ENCODE data around the gene TMPRSS2.

TMPRSS2 gene

GRCh38 chr21:41481191-41481590 lies 26.8 kb downstream of the TMPRSS2 start:
- DNase-seq (ENCODE audit: low read depth in 2 of 2), result no peak

GRCh38 chr21:41480086-41480690 lies 27.8 kb downstream of the TMPRSS2 start:
- DNase-seq (ENCODE audit: low read depth in 2 of 2), result no peak

DNA sequence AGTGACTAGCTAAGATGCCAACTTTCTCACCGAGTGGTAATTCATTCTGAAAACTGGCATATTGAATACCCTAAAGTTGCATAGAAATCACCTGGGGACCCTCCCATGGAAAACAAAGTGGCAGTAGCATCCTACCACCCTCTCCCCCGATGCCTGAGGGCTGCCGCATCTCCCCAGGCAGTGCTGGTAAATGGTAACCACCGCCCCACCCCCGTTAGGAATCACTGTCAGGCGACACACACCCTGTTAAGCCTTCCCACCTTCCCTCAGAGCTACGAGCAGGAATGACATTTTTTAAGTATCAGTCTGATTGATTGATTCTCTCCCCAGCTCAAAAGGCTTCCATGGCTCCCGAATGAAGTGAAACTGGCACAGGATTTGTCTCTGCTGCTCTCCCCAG lies 28.3 kb downstream of the TMPRSS2 start:
- no peak for DNase-seq (ENCODE audit: low read depth in 2 of 2)

DNA sequence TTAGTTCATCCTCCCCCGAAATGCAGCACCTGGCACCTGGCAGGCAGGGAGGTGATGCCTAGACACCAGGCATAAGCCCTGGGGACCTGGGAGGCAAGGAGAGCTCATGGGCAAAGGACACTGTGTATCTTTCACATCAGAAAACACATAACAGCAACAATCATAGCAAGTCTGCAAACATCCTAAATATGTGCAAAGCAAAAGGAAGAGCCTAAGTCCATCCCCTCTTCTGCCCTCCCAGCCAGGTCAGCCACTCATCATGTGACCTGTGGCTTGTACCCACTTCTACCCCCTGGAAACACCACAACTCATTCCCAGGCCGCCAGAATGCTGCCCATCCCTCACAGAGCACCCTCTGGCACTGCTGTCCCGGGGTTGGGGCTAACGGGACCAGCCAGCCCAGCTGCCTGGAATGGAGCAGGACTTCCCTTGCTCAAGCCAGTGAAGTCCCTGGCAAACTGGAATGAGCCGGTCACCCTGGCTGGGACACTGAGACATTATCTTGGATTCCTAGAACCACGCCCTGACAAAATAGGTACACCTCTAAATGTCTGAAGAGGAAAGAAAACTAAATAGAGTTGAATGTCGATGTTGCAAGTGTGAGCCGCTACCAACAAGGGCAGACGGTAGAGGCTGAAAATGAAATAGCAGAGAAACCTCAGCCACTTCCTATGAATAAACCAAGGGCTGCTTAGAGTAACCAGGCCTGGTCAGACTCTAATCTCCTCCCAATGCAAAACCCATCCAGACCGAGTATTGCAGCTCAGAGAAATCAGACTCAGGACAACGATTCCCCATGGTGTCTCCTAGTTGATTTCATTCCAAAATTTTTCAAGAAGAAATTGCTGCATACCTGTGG lies 29.4 kb downstream of the TMPRSS2 start:
- no peak for DNase-seq (ENCODE audit: low read depth in 2 of 2)

- DNase-seq (ENCODE audit: low read depth in 2 of 2), result no peak
Observed at GRCh38 chr21:41477641-41478318, 30.2 kb downstream of the TMPRSS2 start.

GRCh38 chr21:41475714-41476420 lies 32.1 kb downstream of the TMPRSS2 start:
- DNase-seq (ENCODE audit: low read depth in 2 of 2), result no peak

DNA sequence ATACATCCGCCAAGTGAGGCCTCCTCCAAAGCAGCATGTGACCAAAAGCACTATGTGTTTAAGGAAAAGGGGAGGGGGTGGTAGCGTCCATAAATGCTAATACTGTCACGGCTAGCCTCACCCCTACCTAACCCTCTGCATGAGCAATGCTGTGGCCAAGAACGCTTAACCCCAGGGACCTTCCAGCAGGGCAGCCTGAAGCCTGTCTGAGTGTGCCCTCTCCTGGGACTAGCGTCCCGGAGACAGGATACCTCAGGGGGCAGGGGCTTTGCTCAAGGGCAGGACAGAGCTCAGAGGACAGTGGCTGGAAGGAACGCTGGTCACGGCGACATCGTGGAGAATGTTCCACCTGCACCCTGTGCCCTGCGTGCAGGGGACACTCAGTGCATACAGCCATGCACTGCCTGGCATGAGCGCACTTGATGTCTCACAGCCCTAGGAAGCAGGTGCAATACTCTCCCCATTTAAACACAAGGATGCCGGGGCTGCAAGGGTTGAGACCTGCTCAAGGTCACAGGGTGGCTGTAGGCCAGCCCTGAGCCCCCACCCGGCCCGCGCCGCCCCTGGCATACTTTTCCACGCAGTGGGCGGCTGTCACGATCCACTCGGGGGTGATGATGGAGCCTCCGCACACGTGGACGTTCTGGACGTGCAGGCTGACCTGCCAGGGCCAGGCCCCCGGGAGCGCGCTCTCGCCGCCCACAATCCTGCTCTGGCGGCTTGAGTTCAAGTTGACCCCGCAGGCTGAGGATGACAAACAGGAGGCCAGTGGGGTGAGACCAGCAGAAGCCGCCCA lies 35.0 kb downstream of the TMPRSS2 start:
- no peak for DNase-seq (ENCODE audit: low read depth in 2 of 2)

- no peak for DNase-seq (ENCODE audit: low read depth in 2 of 2)
Observed at GRCh38 chr21:41470054-41470453, 37.9 kb downstream of the TMPRSS2 start.

- no peak for DNase-seq (ENCODE audit: low read depth in 2 of 2)
Observed at GRCh38 chr21:41466024-41466820, 41.7 kb downstream of the TMPRSS2 start.

- DNase-seq (ENCODE audit: low read depth in 2 of 2), result no peak
Observed at GRCh38 chr21:41465176-41465781, 42.7 kb downstream of the TMPRSS2 start.

- peak; percentile 14 to 37 for DNase-seq (ENCODE audit: low read depth in 2 of 2)
Observed at GRCh38 chr21:41460578-41461527, 47.1 kb downstream of the TMPRSS2 start.

DNA sequence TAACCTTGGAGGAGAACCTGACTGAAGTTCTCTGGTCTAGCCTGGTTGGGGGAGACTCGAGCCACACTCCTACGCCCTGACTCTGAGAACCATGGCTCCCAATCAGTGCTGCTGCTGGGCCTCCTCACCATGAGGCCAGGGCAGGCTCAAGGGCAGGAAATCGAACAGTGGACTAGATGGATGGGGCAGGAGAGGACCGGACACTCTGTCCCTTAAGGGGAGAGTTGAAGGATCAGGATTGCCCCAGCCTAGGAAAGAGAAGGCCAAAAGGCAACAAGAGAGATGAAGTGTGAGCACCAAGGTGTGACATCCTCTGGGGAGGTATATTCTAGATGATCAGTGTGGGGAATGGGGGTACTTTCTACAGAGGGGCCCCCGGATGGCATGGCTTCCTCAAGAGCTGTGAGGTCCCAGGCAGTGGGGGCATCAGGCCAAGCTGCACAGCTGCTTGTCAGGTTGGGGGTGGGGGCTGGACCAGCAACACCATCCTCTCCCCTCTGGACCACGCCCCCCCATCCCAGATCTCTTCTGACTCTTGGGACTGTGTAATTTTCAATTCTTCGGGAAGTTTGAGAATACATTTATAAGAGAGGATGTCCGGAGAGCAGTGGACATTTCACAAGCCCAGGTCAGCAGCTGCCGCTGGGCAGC lies 47.9 kb downstream of the TMPRSS2 start:
- no peak for DNase-seq (ENCODE audit: low read depth in 2 of 2)

- DNase-seq (ENCODE audit: low read depth in 2 of 2), result no peak
Observed at GRCh38 chr21:41458559-41458958, 49.4 kb downstream of the TMPRSS2 start.

- no peak for DNase-seq (ENCODE audit: low read depth in 2 of 2)
Observed at GRCh38 chr21:41458121-41458520, 49.8 kb downstream of the TMPRSS2 start.

GRCh38 chr21:41453761-41454160 lies 54.2 kb downstream of the TMPRSS2 start:
- DNase-seq (ENCODE audit: low read depth in 2 of 2), result no peak

- DNase-seq (ENCODE audit: low read depth in 2 of 2), result no peak
Observed at GRCh38 chr21:41453198-41453597, 54.8 kb downstream of the TMPRSS2 start.

- no peak for DNase-seq (ENCODE audit: low read depth in 2 of 2)
Observed at GRCh38 chr21:41451753-41452676, 55.9 kb downstream of the TMPRSS2 start.
